Activated naive CD8-positive, alpha-beta T cell treated with anti-CD3 and anti-CD28 coated beads, Interleukin-2, amount 10 ng/mL, durations not matched to agents 7 days and 5 days (primary cell): ENCODE measurements around the gene HAGH. TPM values are rescaled to one million over a fixed set of nuclear protein-coding genes. Genes with fewer than 3 reads are reported as not detected.

Experiments
- ATAC-seq: fragments of 150-1000 bp; cut with Tn5 transposase; one replicate; pipeline ENCODE4 v1.10.0; 2021; ENCODE audit warnings: low read depth, moderate library complexity
- POLR2A ChIA-PET: fragments of 350-600 bp; sonication (Branson Sonifier 250); formaldehyde crosslinking; loops from one replicate; lab custom pipeline; 2021; ENCODE audit warnings: antibody characterized with exemption; lab: Charles Lee
- DNase-seq: peaks from one replicate; pipeline ENCODE4 v3.0.0; 2021
- H3K27ac Mint-ChIP-seq: one replicate; pipeline ENCODE4 v1.8.0; 2022; ENCODE audit warnings: mild to moderate bottlenecking, mixed read lengths
- H3K27me3 Mint-ChIP-seq: one replicate; pipeline ENCODE4 v1.8.0; 2022; ENCODE audit warnings: mild to moderate bottlenecking, moderate library complexity, mixed read lengths
- H3K36me3 Mint-ChIP-seq: one replicate; pipeline ENCODE4 v1.8.0; 2021; ENCODE audit warnings: mild to moderate bottlenecking, mixed read lengths
- H3K4me1 Mint-ChIP-seq: one replicate; pipeline ENCODE4 v1.8.0; 2021; ENCODE audit warnings: mixed read lengths
- H3K4me3 Mint-ChIP-seq: one replicate; pipeline ENCODE4 v1.8.0; 2022; ENCODE audit warnings: mild to moderate bottlenecking, moderate library complexity, mixed read lengths
- H3K9me3 Mint-ChIP-seq: one replicate; pipeline ENCODE4 v1.8.0; 2021; ENCODE audit warnings: mixed read lengths
- total RNA-seq, 2 experiments: library from RNA; stranded (reverse); gene quantifications; one replicate each; pipeline ENCODE4 v1.2.3, GENCODE V29; 2021

HAGH gene
- total RNA-seq, 2 experiments from 2014 or later, result 48.7 to 51.6 TPM

DNA sequence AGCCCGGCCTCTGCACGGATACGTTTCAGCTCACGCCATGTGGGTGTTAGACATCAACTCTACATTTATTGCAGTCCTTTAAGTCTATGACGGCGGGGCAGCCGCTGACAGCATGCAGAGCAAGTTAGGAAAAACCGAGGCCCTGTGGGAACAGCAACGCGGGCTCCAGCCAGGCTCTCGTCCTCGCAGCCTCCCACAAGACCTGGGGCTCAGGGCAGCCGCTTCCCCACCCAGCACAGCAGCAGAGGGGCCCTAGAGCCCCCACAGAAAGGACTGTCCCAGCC, 50.0 kb downstream of the HAGH start:
- Mint-ChIP-seq H3K27me3 (no peaks in the 10 kb centered on the region), H3K4me1 (peaks cover 13% of the 10 kb centered on the region), H3K9me3 (no peaks in the 10 kb centered on the region), H3K27ac (no peak overlapping the region), H3K36me3 (peaks cover 2% of the 10 kb centered on the region), H3K4me3 (no peak overlapping the region)
- DNase-seq (no peak), ATAC-seq (no peak)
- POLR2A ChIA-PET, result no interaction called here

DNA sequence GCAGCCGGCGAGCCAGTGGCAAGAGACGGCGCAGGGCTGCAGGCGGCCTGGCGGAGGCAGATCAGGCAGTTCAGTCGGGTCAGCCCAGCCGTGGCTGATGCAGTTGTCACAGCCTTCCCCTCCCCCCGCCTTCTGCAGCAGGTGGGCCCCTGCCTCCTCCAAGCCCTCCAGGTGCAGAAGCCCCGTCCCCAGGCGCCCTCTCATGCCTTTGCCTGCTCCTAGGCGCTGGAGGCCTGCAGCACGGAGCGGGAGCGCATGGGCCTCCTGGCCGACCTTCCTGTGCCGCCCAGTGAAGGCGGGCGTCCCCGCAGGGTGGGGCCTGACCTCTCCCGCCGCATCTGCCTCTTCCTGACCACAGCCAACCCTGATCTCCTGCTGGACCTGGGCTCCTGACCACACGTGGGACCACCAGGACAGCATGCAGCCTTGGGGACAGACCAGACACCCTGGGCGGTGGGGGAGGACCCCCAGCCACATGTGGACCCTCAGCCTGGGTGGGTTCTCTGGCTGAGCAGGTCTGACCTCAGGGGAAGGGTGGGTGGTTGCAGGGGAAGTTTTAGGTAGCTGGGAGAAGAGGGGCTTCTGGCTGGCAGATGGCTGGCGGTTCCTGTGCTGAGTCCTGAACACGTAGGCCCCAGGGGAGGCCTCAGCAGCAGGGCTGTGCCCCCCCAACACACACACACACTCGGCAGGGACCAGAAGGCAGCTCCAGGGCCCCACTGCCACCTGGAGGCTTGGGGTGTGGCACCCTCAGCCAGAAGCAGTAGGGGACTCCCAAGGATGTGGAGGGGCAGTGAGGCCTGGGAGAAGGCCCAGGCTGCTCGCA, 50.6 kb downstream of the HAGH start:
- no peak for ATAC-seq
- H3K27ac Mint-ChIP-seq, result no peak overlapping the region
- DNase-seq, result no peak
- no peaks in the 10 kb centered on the region for H3K9me3 Mint-ChIP-seq
- peaks cover 2% of the 10 kb centered on the region for H3K36me3 Mint-ChIP-seq
- POLR2A ChIA-PET, result no interaction called here
- H3K27me3 Mint-ChIP-seq, result no peaks in the 10 kb centered on the region
- H3K4me3 Mint-ChIP-seq, result no peak overlapping the region
- H3K4me1 Mint-ChIP-seq, result peaks cover 8% of the 10 kb centered on the region

DNA sequence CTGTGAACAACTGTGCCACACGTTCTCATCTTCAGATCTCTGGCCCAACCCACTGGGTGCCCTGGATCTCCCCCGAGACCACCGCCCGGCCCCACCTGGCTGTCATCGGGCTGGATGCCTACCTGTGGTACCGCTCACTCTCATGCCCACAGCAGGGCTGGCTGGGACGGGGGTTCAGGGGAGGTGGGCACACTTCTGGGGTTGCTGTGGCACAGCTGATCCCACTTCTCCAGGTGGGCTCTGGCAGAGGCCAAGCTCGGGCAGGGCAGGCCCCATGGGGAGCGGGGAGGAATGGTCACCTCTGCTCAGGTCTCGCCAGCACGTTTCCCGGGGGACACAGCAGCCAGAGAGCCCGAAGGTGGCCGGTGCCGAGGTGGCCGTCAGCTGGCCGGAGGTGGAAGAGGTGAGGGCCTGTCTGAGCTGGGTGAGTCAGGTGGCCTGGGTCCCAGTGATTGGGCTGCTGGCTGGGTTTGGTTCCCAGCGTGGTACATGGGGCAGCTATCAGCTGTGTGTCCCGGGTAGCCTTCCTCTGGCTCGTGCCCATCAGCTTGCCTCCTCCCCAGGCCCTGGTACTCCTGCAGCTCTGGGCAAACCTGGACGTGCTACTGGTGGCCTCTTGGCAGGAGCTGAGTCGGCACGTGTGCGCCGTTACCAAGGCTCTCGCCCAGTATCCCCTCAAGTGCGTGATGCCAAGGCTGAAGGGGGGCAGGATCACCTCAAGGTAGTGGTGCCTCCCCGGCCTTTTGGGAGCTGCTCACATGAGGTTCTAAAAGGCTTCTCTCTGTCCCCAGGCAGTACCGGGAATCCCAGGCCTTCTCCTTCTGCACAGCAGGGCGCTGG, 51.4 kb downstream of the HAGH start:
- Mint-ChIP-seq H3K4me1 (peaks cover 4% of the 10 kb centered on the region), H3K9me3 (no peaks in the 10 kb centered on the region), H3K27ac (no peak overlapping the region), H3K36me3 (peaks cover 2% of the 10 kb centered on the region), H3K4me3 (no peak overlapping the region), H3K27me3 (no peaks in the 10 kb centered on the region)
- no peak for DNase-seq
- POLR2A ChIA-PET, result interaction anchor here (1.8 to 6.3 kb wide), 2 partner anchors 8 to 70 kb away, joined by 6 to 88 read pairs; partner anchors contain the start of genes MAPK8IP3, NUBP2 and SPSB3
- no peak for ATAC-seq

DNA sequence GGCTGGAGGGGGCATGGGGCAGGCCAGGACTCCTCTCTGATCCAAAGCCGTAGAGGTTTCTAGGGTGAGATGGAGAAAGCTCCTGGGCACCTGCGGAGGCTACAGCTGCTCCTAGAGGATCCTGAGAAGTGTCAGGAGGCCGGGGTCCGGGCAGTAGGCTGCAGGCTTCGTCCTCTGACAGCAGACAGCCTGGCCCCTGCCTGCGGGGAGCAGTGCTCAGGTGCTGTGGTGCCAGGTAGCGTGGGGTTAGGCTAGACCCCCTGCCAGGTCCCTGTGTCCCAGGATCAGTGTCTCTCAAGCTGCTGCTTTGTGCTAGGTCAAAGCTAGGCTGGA, 52.2 kb downstream of the HAGH start:
- H3K27me3 Mint-ChIP-seq, result no peaks in the 10 kb centered on the region
- H3K27ac Mint-ChIP-seq, result no peak overlapping the region
- H3K36me3 Mint-ChIP-seq, result peaks cover 4% of the 10 kb centered on the region
- H3K4me3 Mint-ChIP-seq, result peak overlapping the region; percentile 99
- DNase-seq (no peak), ATAC-seq (no peak)
- POLR2A ChIA-PET, result interaction anchor here (1.0 to 6.3 kb wide), 4 partner anchors 9 to 190 kb away, joined by 3 to 88 read pairs (median 4); partner anchors contain the start of genes FAHD1, MAPK8IP3, NUBP2 and RPS2
- H3K9me3 Mint-ChIP-seq, result no peaks in the 10 kb centered on the region
- peaks cover 4% of the 10 kb centered on the region for H3K4me1 Mint-ChIP-seq

DNA sequence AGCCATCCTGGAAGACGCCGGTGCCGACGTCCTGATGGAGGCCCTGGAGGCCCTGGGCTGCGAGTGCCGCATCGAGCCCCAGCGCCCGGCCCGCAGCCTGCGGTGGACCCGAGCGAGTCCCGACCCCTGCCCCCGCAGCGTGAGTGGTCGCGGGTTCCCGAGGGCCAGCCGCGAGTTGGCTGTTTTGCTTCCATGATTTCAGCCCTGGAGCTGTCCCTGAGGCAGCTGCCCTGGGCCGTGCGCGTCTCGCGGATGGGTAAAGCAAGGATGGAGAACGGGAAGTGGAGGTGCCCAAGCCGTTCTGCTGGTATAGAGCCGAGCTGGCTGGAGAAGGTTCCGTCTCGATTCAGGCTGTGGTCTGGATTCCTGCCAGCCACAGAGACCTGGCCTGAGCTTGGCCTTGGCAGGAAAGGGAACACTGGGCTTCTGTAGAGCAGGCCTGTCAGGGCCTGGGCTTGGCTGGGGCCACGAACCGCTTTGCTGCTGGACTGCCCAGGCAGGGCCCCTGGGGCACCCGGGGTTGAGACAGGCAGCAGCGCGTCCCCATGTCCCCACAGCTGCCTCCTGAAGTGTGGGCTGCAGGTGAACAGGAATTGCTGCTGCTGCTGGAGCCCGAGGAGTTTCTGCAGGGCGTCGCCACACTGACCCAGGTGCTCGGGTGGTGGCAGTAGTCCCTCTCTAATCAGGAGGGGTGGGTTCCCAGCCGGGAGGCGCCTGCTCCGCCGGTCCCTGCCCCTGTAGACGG, 52.8 kb downstream of the HAGH start:
- Mint-ChIP-seq H3K4me1 (peaks cover 4% of the 10 kb centered on the region), H3K4me3 (peak overlapping the region; percentile 99), H3K9me3 (no peaks in the 10 kb centered on the region), H3K27me3 (no peaks in the 10 kb centered on the region), H3K27ac (peak overlapping the region; percentile 65), H3K36me3 (peaks cover 4% of the 10 kb centered on the region)
- DNase-seq (no peak), ATAC-seq (peak; percentile 7)
- POLR2A ChIA-PET, result interaction anchor here (1.0 to 6.3 kb wide), 4 partner anchors 9 to 191 kb away, joined by 3 to 88 read pairs (median 4); partner anchors contain the start of genes FAHD1, MAPK8IP3, NUBP2 and RPS2

DNA sequence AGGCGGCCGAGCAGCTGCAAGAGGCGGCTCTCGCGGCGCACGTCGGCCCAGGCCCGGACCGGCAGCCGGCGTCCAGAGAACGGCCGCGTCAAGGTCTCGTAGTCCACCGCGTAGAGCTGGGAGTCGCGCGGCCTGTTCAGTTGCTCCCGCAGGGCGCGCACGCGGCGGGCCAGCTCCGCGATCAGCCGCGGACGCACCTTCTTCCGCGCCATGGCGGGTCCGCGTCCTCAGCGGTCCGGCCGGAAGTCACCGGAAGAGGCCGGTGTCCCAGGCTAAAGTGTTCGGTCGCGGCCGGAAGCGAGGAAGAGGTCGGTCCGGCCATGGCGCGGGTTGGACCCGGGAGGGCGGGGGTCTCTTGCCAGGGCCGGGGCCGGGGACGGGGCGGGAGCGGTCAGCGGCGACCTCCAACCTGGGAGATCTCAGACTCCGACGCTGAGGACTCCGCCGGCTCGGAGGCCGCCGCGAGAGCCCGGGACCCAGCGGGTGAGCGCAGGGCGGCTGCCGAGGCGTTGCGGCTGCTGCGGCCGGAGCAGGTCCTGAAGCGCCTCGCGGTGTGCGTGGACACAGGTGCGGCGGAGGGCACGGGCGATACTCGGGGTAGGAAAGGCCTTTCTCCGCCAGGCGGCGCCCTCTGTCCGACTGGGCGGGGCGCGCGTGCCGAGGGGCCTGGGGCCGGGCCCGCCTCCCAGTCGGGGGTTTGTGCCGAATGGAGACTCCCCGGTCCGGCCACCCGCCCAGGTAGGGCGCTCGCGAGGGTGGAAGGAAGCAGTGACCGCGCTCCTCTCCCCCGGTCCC, 53.5 kb downstream of the HAGH start, which contains the start of gene MRPS34:
Gene MRPS34 (minus strand): TSS at position 227 of the 795 bp plus-strand sequence. CDS start 15 bp downstream, at position 212.
- H3K27ac Mint-ChIP-seq, result peak within 1 kb of the TSS; percentile 98
- ATAC-seq (peak; percentile 48), DNase-seq (peak; percentile 90)
- H3K4me1 Mint-ChIP-seq, result peaks cover 4% of the 10 kb centered on the region
- H3K36me3 Mint-ChIP-seq, result peaks cover 4% of the 10 kb centered on the region
- POLR2A ChIA-PET, result interaction anchor here (0.9 to 6.3 kb wide), 8 partner anchors 10 to 352 kb away, joined by 3 to 88 read pairs (median 4); partner anchors contain the start of genes FAHD1, HAGH, JPT2 and MAPK8IP3
- H3K4me3 Mint-ChIP-seq, result peak within 1 kb of the TSS; percentile 99
- H3K27me3 Mint-ChIP-seq, result no peaks in the 10 kb centered on the region
- no peaks in the 10 kb centered on the region for H3K9me3 Mint-ChIP-seq

DNA sequence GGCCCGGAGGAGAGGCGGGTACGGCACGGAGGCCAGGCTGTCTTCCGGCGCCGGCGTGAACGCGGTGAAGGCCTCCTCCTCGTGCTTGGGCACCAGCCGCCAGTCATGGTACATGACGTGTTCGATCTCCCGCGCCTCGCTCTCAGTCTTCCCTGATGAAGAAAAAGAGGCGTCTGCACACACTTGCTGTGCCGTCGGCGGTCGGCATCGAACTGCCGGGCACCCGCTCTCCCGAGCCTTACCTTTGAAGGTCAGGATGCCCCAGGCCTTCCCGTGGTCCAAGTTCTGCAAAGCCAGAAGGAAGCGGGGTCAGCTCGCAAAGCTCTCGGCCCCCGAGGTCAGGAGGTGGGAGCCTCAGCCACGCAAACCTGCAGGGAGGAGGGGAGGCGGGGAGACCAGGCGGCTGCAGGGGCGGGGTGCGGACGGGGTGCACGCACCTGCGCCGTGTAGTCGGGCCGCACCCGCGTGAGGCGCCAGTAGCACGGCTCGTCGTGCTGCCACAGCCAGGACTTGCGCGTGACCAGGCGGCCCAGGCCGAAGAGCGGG, 54.2 kb downstream of the HAGH start, which contains the start of gene EME2:
Gene EME2 (plus strand): TSS at position 449 of the 546 bp plus-strand sequence. CDS start 418 bp downstream, outside the sequence.
- H3K9me3 Mint-ChIP-seq, result no peaks in the 10 kb centered on the region
- DNase-seq (peak; percentile 70), ATAC-seq (peak; percentile 16)
- H3K27ac Mint-ChIP-seq, result peak within 1 kb of the TSS; percentile 98
- H3K4me1 Mint-ChIP-seq, result peaks cover 4% of the 10 kb centered on the region
- peaks cover 6% of the 10 kb centered on the region for H3K36me3 Mint-ChIP-seq
- H3K27me3 Mint-ChIP-seq, result no peaks in the 10 kb centered on the region
- peak within 1 kb of the TSS; percentile 99 for H3K4me3 Mint-ChIP-seq
- POLR2A ChIA-PET, result interaction anchor here (0.9 to 6.3 kb wide), 7 partner anchors 11 to 352 kb away, joined by 3 to 88 read pairs (median 5); partner anchors contain the start of genes FAHD1, HAGH, JPT2 and MAPK8IP3

DNA sequence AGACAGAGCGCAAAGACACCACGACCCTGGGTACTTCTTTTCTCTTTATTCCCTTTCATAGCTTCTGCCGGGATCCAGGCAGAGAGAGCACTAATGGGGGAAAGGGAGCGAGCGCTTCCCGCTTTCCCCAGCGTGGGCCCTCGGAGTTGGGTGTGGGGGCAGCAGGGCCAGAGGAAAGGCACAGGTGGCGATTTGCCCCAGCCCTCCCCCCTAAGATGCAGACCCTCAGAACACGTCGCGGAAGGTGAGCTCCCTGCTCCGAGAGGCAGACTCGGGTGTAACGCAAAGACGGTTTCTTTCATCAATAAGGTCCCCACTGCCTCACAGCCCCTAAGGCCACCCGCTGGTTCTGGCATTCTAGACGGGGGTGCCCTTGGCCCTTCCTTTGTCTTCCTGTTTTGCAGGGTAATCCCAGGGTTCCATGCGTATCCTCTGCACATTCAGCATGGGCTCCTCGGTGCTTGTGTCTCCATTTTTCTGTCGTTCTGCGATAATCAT, 54.7 kb downstream of the HAGH start:
- no peaks in the 10 kb centered on the region for H3K27me3 Mint-ChIP-seq
- H3K4me1 Mint-ChIP-seq, result peaks cover 6% of the 10 kb centered on the region
- POLR2A ChIA-PET, result interaction anchor here (1.1 to 6.3 kb wide), 5 partner anchors 11 to 280 kb away, joined by 3 to 88 read pairs (median 8); partner anchors contain the start of genes FAHD1, HAGH, MAPK8IP3 and NUBP2
- no peaks in the 10 kb centered on the region for H3K9me3 Mint-ChIP-seq
- H3K4me3 Mint-ChIP-seq, result peak overlapping the region; percentile 99
- peak overlapping the region; percentile 98 for H3K27ac Mint-ChIP-seq
- ATAC-seq (no peak), DNase-seq (no peak)
- peaks cover 6% of the 10 kb centered on the region for H3K36me3 Mint-ChIP-seq

DNA sequence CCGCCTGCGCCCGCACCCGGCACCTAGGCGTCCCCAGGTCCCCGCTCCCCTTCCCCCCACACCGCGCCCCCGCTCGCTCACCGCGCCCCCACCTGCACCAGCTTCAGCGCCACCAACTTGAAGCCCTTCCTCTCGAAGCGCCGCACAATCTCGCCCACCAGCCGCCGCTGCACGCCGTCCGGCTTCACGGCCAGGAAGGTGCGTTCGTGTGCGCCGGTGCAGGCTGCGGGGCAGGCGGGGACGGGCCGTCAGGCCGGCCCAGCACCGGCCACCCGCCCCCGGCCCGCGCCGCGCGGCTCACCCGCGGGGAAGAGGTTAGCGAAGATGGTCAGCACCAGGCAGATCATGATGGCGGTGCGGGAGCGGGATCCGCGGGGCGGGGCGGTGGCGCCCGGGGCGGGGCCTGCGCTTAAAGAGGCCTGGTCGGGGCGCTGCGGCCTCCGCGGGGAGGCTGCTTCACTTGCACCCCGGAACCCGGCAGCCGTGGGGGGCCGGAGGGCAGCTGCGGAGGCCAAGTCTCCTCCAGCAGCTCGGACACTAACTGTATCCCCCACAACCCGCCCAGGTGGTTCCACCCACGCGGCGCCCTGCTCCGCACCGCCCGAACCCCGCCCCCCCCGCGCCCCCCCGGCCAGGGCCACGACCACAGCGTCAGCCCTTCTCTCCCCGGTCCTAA, 55.3 kb downstream of the HAGH start, which contains the start of gene NME3:
Gene NME3 (minus strand): TSS at position 356 of the 676 bp plus-strand sequence. CDS start 9 bp downstream, at position 347.
- POLR2A ChIA-PET, result interaction anchor here (0.8 to 6.3 kb wide), 6 partner anchors 9 to 220 kb away, joined by 3 to 88 read pairs (median 5); partner anchors contain the start of genes JPT2, MAPK8IP3, NUBP2 and SPSB3
- Mint-ChIP-seq H3K9me3 (no peaks in the 10 kb centered on the region), H3K36me3 (peaks cover 6% of the 10 kb centered on the region), H3K4me1 (peaks cover 6% of the 10 kb centered on the region), H3K27me3 (no peaks in the 10 kb centered on the region), H3K4me3 (peak within 1 kb of the TSS; percentile 99), H3K27ac (peak within 1 kb of the TSS; percentile 98)
- peak; percentile 89 for DNase-seq
- peak; percentile 53 for ATAC-seq

DNA sequence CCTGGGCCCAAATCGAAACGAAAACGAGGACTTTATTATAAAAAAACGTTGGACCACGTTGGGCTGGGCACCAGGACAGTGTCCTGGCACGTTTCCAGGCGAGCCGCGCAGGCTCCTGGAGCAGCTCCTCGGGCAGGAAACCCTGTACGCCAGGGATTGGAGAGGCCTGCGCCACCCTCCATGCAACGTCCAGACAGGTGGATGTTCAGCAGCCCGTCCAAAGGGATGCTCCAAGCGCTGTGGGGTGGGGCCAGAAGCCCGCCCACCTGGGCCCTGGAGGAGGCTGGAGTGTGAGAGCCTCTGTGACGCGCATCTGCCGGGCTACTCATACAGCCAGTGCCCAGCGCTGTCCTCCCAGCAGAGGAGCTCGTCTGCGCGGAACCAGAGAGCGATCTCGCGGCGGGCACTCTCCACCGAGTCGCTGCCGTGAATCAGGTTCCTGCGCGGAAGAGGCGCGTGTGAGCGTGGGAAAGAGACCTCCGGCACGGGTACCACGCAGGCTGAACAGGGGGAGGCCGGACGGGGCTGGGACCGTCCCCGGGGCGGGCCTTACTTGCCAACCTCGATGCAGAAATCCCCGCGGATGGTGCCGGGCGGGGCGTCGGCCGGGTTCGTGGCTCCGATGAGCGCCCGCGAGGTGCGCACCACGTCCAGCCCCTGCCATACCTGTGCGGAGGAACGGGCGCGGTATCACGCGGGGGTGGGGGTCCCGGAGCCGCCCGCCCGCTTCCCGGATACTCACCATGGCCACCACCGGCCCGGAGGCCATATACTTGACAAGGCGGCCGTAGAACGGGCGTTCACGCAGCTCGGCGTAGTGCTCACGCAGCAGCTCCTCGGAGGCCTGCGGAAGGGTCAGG, 56.1 kb downstream of the HAGH start:
- Mint-ChIP-seq H3K27me3 (no peaks in the 10 kb centered on the region), H3K36me3 (peaks cover 6% of the 10 kb centered on the region), H3K9me3 (no peaks in the 10 kb centered on the region), H3K4me1 (peaks cover 6% of the 10 kb centered on the region), H3K4me3 (peak overlapping the region; percentile 99), H3K27ac (peak overlapping the region; percentile 64)
- POLR2A ChIA-PET, result interaction anchor here (0.5 to 6.3 kb wide), 6 partner anchors 8 to 350 kb away, joined by 3 to 88 read pairs (median 4); partner anchors contain the start of genes JPT2, MAPK8IP3, NUBP2 and SPSB3
- no peak for ATAC-seq
- peak; percentile 65 for DNase-seq
